SK-N-SH treated with all-trans-retinoic acid at 6 μM for 48 hours (cell line): ENCODE measurements around the gene USP24.

Experiments
- CSDC2 ChIP-seq: fragments of 250-450 bp; sonication (Bioruptor Pico); IDR thresholded peaks from 2 replicates; pipeline ENCODE4 v1.5.0; 2020; ENCODE audit warnings: mild to moderate bottlenecking, moderate library complexity
- CSRNP3 ChIP-seq: fragments of 250-450 bp; sonication (Bioruptor Pico); IDR thresholded peaks from 2 replicates; pipeline ENCODE4 v1.5.1; 2021; ENCODE audit warnings: mild to moderate bottlenecking, moderate library complexity
- OSR1 ChIP-seq: fragments of 250-450 bp; sonication (Bioruptor Pico); IDR thresholded peaks from 2 replicates; pipeline ENCODE4 v1.8.0; 2022; ENCODE audit warnings: moderate library complexity, mild to moderate bottlenecking, inconsistent platforms
- SNAI2 ChIP-seq: fragments of 250-450 bp; sonication (Bioruptor Pico); IDR thresholded peaks from 2 replicates; pipeline ENCODE4 v1.5.0; 2020; ENCODE audit warnings: mild to moderate bottlenecking, moderate library complexity
- TOX ChIP-seq: fragments of 250-450 bp; sonication (Bioruptor Pico); IDR thresholded peaks from 2 replicates; pipeline ENCODE4 v1.8.0; 2021; ENCODE audit warnings: mild to moderate bottlenecking, moderate library complexity, borderline replicate concordance

DNA sequence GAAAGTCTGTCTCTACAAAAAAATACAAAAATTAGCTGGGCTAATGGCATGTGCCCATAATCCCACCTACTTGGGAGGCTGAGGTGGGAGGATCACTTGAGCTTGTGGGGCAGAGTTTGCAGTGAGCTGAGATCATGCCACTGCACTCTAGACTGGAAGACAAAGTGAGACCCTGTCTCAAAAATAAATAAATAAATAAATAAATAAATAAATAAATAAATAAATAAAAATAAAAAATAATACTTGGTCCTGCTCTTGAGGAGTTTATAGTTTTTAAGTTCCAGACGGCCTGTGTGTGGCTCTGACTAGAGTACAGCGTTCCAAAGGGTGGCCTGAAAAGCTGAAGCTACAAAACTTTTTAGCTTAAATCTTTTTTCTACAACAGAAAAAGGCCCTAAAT lies 140.7 kb downstream of the USP24 start:
- TF ChIP-seq CSDC2 (CRISPR knock-in tag) (no peak), CSRNP3 (no peak), TOX (CRISPR knock-in tag) (no peak), OSR1 (no peak), SNAI2 (no peak)
